Cardiac ventricle fibroblast (primary cell): Measurements from ENCODE around the gene CAMSAP3. TPM values are rescaled to one million over a fixed set of nuclear protein-coding genes. Genes with fewer than 3 reads are reported as not detected.

Source experiments
- total RNA-seq: library from RNA; depleted of rRNA; stranded (reverse); fragments of >200 nt; gene quantifications from 2 replicates; pipeline ENCODE4 v1.2.3, GENCODE V29; 2015

CAMSAP3 gene
- not detected in 2 replicates for total RNA-seq

GRCh38 chr19:7595466-7596133 is at the start of gene CAMSAP3:
TSS of gene CAMSAP3 (plus strand) at chr19:7595863. CDS start at chr19:7596003, 140 bp downstream.

GRCh38 chr19:7629347-7630054 is 33.8 kb downstream of the CAMSAP3 start, which contains the start of the genes PET100 and XAB2:
TSS of gene PET100 (plus strand) at chr19:7629793. CDS start at chr19:7629834, 41 bp downstream.
TSS of gene XAB2 (minus strand) at chr19:7629545. CDS start at chr19:7629527, 18 bp downstream.

DNA sequence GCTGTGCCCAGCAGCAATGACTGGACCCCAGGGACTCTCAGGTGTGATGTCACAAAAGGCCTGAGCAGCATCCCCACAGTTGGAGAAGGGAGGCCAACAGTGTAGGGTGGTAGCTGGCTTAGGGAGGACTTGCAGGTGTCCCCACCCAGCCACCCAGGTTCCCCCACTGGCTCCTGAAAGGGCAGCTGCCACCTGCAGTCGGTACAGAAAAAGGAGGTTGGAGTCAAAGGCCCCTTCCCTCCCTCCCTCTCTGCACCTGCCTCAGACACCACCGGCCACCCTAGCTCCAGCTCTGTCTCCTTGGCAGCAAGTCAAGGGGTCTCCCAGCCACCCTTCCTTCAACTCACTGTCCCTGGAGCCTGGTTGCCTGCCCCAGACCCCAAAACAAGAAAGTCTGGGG is 38.0 kb downstream of the CAMSAP3 start, which contains the start of gene PCP2:
Gene PCP2, minus strand, starts transcription at position 22 of the 400 bp plus-strand sequence. CDS start 262 bp downstream, outside the sequence.

GRCh38 chr19:7636691-7637373 is 41.2 kb downstream of the CAMSAP3 start, which contains the start of gene STXBP2:
TSS of gene STXBP2 (plus strand) at chr19:7637110. CDS start at chr19:7637150, 40 bp downstream.

Other genes with a start within 250 kb of the CAMSAP3 start
- 23.0 and 33.2 TPM in 2 replicates for gene ARHGEF18, start 246.9 kb upstream of the CAMSAP3 start, total RNA-seq
- 2.4 and 8.0 TPM in 2 replicates for gene PEX11G, start 106.8 kb upstream of the CAMSAP3 start, total RNA-seq
- gene ZNF358, start 79.8 kb upstream of the CAMSAP3 start, total RNA-seq: 76.1 and 90.6 TPM in 2 replicates
- 7.2 and 11.0 TPM in 2 replicates for gene MCOLN1, start 73.2 kb upstream of the CAMSAP3 start, total RNA-seq
- 55.9 and 59.7 TPM in 2 replicates for gene PNPLA6, start 60.1 kb upstream of the CAMSAP3 start, total RNA-seq
- 37.0 and 42.1 TPM in 2 replicates for gene XAB2, start 33.7 kb downstream of the CAMSAP3 start, total RNA-seq
- 10.3 and 11.2 TPM in 2 replicates for gene PET100, start 33.9 kb downstream of the CAMSAP3 start, total RNA-seq
- not detected in 2 replicates for gene PCP2, start 37.9 kb downstream of the CAMSAP3 start, total RNA-seq
- 19.1 and 20.1 TPM in 2 replicates for gene STXBP2, start 41.2 kb downstream of the CAMSAP3 start, total RNA-seq
- gene RETN, start 73.2 kb downstream of the CAMSAP3 start, total RNA-seq: not detected in 2 replicates
- not detected in 2 replicates for gene MCEMP1, start 81.2 kb downstream of the CAMSAP3 start, total RNA-seq
- gene TRAPPC5, start 85.0 kb downstream of the CAMSAP3 start, total RNA-seq: 83.4 and 88.0 TPM in 2 replicates
- not detected in 2 replicates for gene FCER2, start 106.3 kb downstream of the CAMSAP3 start, total RNA-seq
- not detected in 2 replicates for gene CLEC4G, start 136.2 kb downstream of the CAMSAP3 start, total RNA-seq
- not detected in 2 replicates for gene CD209, start 151.7 kb downstream of the CAMSAP3 start, total RNA-seq
- not detected in 2 replicates for gene CLEC4M, start 167.4 kb downstream of the CAMSAP3 start, total RNA-seq
- gene EVI5L, start 234.4 kb downstream of the CAMSAP3 start, total RNA-seq: 16.8 and 21.4 TPM in 2 replicates